MM.1S (cell line): ENCODE results near the gene PPOX.

Experiments
- DNase-seq: peaks from one replicate; pipeline ENCODE4 v3.0.0-alpha.2; 2015
- H2AFZ ChIP-seq: fragments of 300-600 bp; sonication (generic); 2 replicates; pipeline ENCODE4 v1.6.0; 2016; ENCODE audit warnings: antibody characterized with exemption, low read length
- H3F3A ChIP-seq: fragments of 300-600 bp; sonication (generic); 2 replicates; pipeline ENCODE4 v1.6.1; 2016; ENCODE audit warnings: mild to moderate bottlenecking, antibody characterized with exemption, low read length, moderate library complexity, mixed read lengths; ENCODE audit not compliant: insufficient read depth
- H3K27ac ChIP-seq: fragments of 300-600 bp; sonication (generic); 2 replicates; pipeline ENCODE4 v1.5.1; 2016; ENCODE audit warnings: mild to moderate bottlenecking, low read length
- H3K27me3 ChIP-seq: fragments of 300-600 bp; sonication (generic); replicated peaks from 2 replicates; pipeline ENCODE4 v1.6.0; 2016; ENCODE audit warnings: low read length; ENCODE audit not compliant: insufficient read depth
- H3K36me3 ChIP-seq: fragments of 300-600 bp; sonication (generic); replicated peaks from 2 replicates; pipeline ENCODE4 v1.6.1; 2016; ENCODE audit warnings: mild to moderate bottlenecking, low read length, mixed read lengths; ENCODE audit not compliant: insufficient read depth
- H3K4me1 ChIP-seq: fragments of 300-600 bp; sonication (generic); 2 replicates; pipeline ENCODE4 v1.6.1; 2016; ENCODE audit warnings: low read length, mixed read lengths
- H3K4me2 ChIP-seq: fragments of 300-600 bp; sonication (generic); 2 replicates; pipeline ENCODE4 v1.6.0; 2016; ENCODE audit warnings: low read depth, low read length
- H3K4me3 ChIP-seq: fragments of 300-600 bp; sonication (generic); 2 replicates; pipeline ENCODE4 v1.5.1; 2016; ENCODE audit warnings: low read length, mixed read lengths
- H3K79me2 ChIP-seq: fragments of 300-600 bp; sonication (generic); 2 replicates; pipeline ENCODE4 v1.6.1; 2016; ENCODE audit warnings: mixed run types, low read length, mixed read lengths
- H3K9ac ChIP-seq: fragments of 300-600 bp; sonication (generic); 2 replicates; pipeline ENCODE4 v1.6.1; 2016; ENCODE audit warnings: low read length, mixed read lengths
- H3K9me2 ChIP-seq: fragments of 300-600 bp; sonication (generic); replicated peaks from 2 replicates; pipeline ENCODE4 v1.6.1; 2016; ENCODE audit warnings: mild to moderate bottlenecking, low read length, mixed read lengths; ENCODE audit not compliant: insufficient read depth
- H3K9me3 ChIP-seq: fragments of 300-600 bp; sonication (generic); replicated peaks from 2 replicates; pipeline ENCODE4 v1.6.1; 2016; ENCODE audit warnings: mild to moderate bottlenecking, low read length, mixed read lengths; ENCODE audit not compliant: insufficient read depth
- H4K20me1 ChIP-seq: fragments of 300-600 bp; sonication (generic); 2 replicates; pipeline ENCODE4 v1.6.1; 2016; ENCODE audit warnings: mild to moderate bottlenecking, low read length, moderate library complexity, mixed read lengths; ENCODE audit not compliant: insufficient read depth
- CTCF ChIP-seq: fragments of 300-600 bp; sonication (generic); IDR thresholded peaks from 2 replicates; pipeline ENCODE4 v1.5.1; 2016; ENCODE audit warnings: antibody characterized with exemption, low read length, mixed read lengths
- EZH2 ChIP-seq: fragments of 300-600 bp; sonication (generic); optimal IDR thresholded peaks from 2 replicates; pipeline ENCODE3; 2017; ENCODE audit warnings: low read depth, mild to moderate bottlenecking, antibody characterized with exemption, low read length, mixed read lengths
- EZH2phosphoT487 ChIP-seq: fragments of 300-600 bp; sonication (generic); IDR thresholded peaks from 2 replicates; pipeline ENCODE4 v1.6.1; 2018; ENCODE audit warnings: antibody characterized with exemption, low read length

The PPOX gene

GRCh38 chr1:161139766-161140165 is 26.5 kb upstream of the PPOX start:
- Histone ChIP-seq H3K27ac (no peak overlapping the region), H3F3A (peaks cover 11% of the 10 kb centered on the region; the same call in 1 of the 2 replicates), H3K9me3 (no peaks in the 10 kb centered on the region), H3K9ac (no peak overlapping the region), H3K79me2 (peaks cover 15% of the 10 kb centered on the region), H3K4me1 (no peaks in the 10 kb centered on the region), H3K4me3 (no peak overlapping the region), H4K20me1 (no peaks in the 10 kb centered on the region), H3K9me2 (no peaks in the 10 kb centered on the region), H2AFZ (no peak overlapping the region), H3K27me3 (no peaks in the 10 kb centered on the region), H3K36me3 (no peaks in the 10 kb centered on the region), H3K4me2 (no peak overlapping the region)
- DNase-seq, result peak; percentile 66
- TF ChIP-seq EZH2 (no peak), CTCF (peak; percentile 56)

- Histone ChIP-seq H4K20me1 (no peaks in the 10 kb centered on the region), H2AFZ (no peak overlapping the region)
- TF ChIP-seq CTCF (no peak), EZH2 (no peak), EZH2phosphoT487 (no peak)
These were observed 25.3 kb upstream of the PPOX start for GRCh38 chr1:161140755-161141400.

GRCh38 chr1:161145832-161146231 is 20.4 kb upstream of the PPOX start:
- Histone ChIP-seq H3K27me3 (no peaks in the 10 kb centered on the region), H3K79me2 (no peaks in the 10 kb centered on the region), H3K9me3 (no peaks in the 10 kb centered on the region), H3K9me2 (no peaks in the 10 kb centered on the region), H3K4me3 (no peak overlapping the region), H3K27ac (no peak overlapping the region), H3K4me2 (no peak overlapping the region), H2AFZ (no peak overlapping the region), H3K9ac (no peak overlapping the region), H3K4me1 (no peaks in the 10 kb centered on the region), H3K36me3 (no peaks in the 10 kb centered on the region), H4K20me1 (no peaks in the 10 kb centered on the region), H3F3A (peaks cover 2% of the 10 kb centered on the region; the same call in 1 of the 2 replicates)
- TF ChIP-seq EZH2 (no peak), CTCF (no peak), EZH2phosphoT487 (no peak)
- no peak for DNase-seq

More at GRCh38 chr1:161140755-161141400, 25.3 kb upstream of the PPOX start:
- H3K4me1 ChIP-seq, result no peaks in the 10 kb centered on the region
- no peak overlapping the region for H3K4me3 ChIP-seq
- 0 out of 2 replicates have a peak, but pooled peaks cover 7% of the 10 kb centered on the region for H3K79me2 ChIP-seq
- no peaks in the 10 kb centered on the region for H3K36me3 ChIP-seq
- H3K9me3 ChIP-seq, result no peaks in the 10 kb centered on the region
- no peak overlapping the region for H3K27ac ChIP-seq
- no peak overlapping the region for H3K4me2 ChIP-seq
- H3K27me3 ChIP-seq, result no peaks in the 10 kb centered on the region
- H3F3A ChIP-seq, result peaks cover 11% of the 10 kb centered on the region; the same call in 1 of the 2 replicates
- H3K9me2 ChIP-seq, result no peaks in the 10 kb centered on the region
- DNase-seq, result no peak
- no peak overlapping the region for H3K9ac ChIP-seq
